B cell (primary cell): ENCODE measurements around the gene PIK3CB. TPM values are rescaled to one million over a fixed set of nuclear protein-coding genes. Genes with fewer than 3 reads are reported as not detected.

ENCODE experiments used
- ATAC-seq: fragments of 200-7000 bp; cut with Tn5 transposase; one replicate; pipeline ENCODE4 v1.10.0; 2021; ENCODE audit warnings: low read depth, mild to moderate bottlenecking, moderate number of reproducible peaks, moderate library complexity
- CTCF ChIA-PET: fragments of 350-600 bp; sonication (Branson Sonifier 250); formaldehyde crosslinking; loops from one replicate; lab custom pipeline; 2021; ENCODE audit warnings: antibody characterized with exemption, inconsistent platforms; lab: Charles Lee
- POLR2A ChIA-PET: fragments of 350-600 bp; sonication (Branson Sonifier 250); formaldehyde crosslinking; loops from one replicate; lab custom pipeline; 2021; ENCODE audit warnings: antibody characterized with exemption; lab: Charles Lee
- DNase-seq: peaks from one replicate; pipeline ENCODE4 v3.0.0; 2013
- H2AFZ ChIP-seq: 2 replicates; pipeline ENCODE4 v1.6.1; 2012; ENCODE audit warnings: mild to moderate bottlenecking, low read depth, low read length; ENCODE audit not compliant: insufficient read depth, poor library complexity, severe bottlenecking
- H3K27ac ChIP-seq, 2 donors: 1 replicate in 1 of 2; 2 replicates in 1 of 2; pipeline ENCODE4 v1.5.1; 2012 to 2013; ENCODE audit warnings: low read length in 2 of 2, mild to moderate bottlenecking in 2 of 2, moderate library complexity in 1 of 2
- H3K27me3 ChIP-seq, 4 experiments: fragments of 200-600 bp in 1 of 4; sonication (generic) in 1 of 4; replicated peaks in 1 of 4; 1 replicate in 2 of 4; 2 replicates in 2 of 4; pipeline versions ENCODE4 v1.6.1 to v1.7.0; 2013 to 2016; ENCODE audit warnings: low read length in 3 of 4, mild to moderate bottlenecking in 2 of 4, mixed read lengths in 1 of 4, moderate library complexity in 1 of 4; ENCODE audit not compliant: insufficient read depth in 4 of 4, control insufficient read depth in 3 of 4; ENCODE audit errors: control extremely low read depth in 1 of 4
- H3K36me3 ChIP-seq, 2 experiments: replicated peaks in 1 of 2; 1 replicate in 1 of 2; 2 replicates in 1 of 2; pipeline versions ENCODE4 v1.6.1 to v1.7.1; 2013; ENCODE audit warnings: low read length in 1 of 2; ENCODE audit not compliant: insufficient read depth in 2 of 2, control insufficient read depth in 1 of 2; ENCODE audit errors: control extremely low read depth in 1 of 2, extremely low read depth in 1 of 2
- H3K4me1 ChIP-seq, 2 donors: fragments of 200-600 bp in 1 of 2; sonication (generic) in 1 of 2; 1 replicate in 1 of 2; 2 replicates in 1 of 2; pipeline versions ENCODE4 v1.5.1 to v1.6.1; 2013 to 2017; ENCODE audit warnings: low read length in 2 of 2; ENCODE audit not compliant: control insufficient read depth in 2 of 2, insufficient read depth in 2 of 2
- H3K4me2 ChIP-seq: replicated peaks from 2 replicates; pipeline ENCODE3; 2012; ENCODE audit warnings: mild to moderate bottlenecking, low read depth, low read length; ENCODE audit not compliant: poor library complexity, severe bottlenecking
- H3K4me3 ChIP-seq, 5 experiments: fragments of 200-600 bp in 1 of 5; sonication (generic) in 1 of 5; 1 replicate in 3 of 5; 2 replicates in 2 of 5; pipeline versions ENCODE4 v1.5.1 to v1.7.0; 2011 to 2016; ENCODE audit warnings: low read length in 4 of 5, mild to moderate bottlenecking in 4 of 5, low read depth in 2 of 5, control low read depth in 1 of 5, moderate library complexity in 1 of 5; ENCODE audit not compliant: insufficient read depth in 1 of 5; ENCODE audit errors: control extremely low read depth in 1 of 5, extremely low read depth in 1 of 5
- H3K79me2 ChIP-seq: fragments of 200-600 bp; sonication (generic); one replicate; pipeline ENCODE4 v1.6.0; 2016; ENCODE audit warnings: low read length; ENCODE audit not compliant: control insufficient read depth, insufficient read depth
- H3K9ac ChIP-seq: fragments of 200-600 bp; sonication (generic); 2 replicates; pipeline ENCODE4 v1.6.1; 2017; ENCODE audit warnings: mild to moderate bottlenecking, low read length, moderate library complexity
- H3K9me3 ChIP-seq, 3 donors: one replicate each; pipeline versions ENCODE4 v1.6.1 to v1.7.1; 2013; ENCODE audit warnings: low read length in 2 of 3; ENCODE audit not compliant: control insufficient read depth in 2 of 3, insufficient read depth in 1 of 3; ENCODE audit errors: control extremely low read depth in 1 of 3
- H4K20me1 ChIP-seq: 2 replicates; pipeline ENCODE4 v1.6.0; 2012; ENCODE audit warnings: mild to moderate bottlenecking, low read length; ENCODE audit not compliant: insufficient read depth, control insufficient read depth, poor library complexity, severe bottlenecking
- H3K27ac Mint-ChIP-seq: one replicate; pipeline ENCODE4 v1.8.0; 2021; ENCODE audit warnings: mixed read lengths
- H3K27me3 Mint-ChIP-seq: one replicate; pipeline ENCODE4 v1.8.0; 2021; ENCODE audit warnings: mixed read lengths
- H3K4me1 Mint-ChIP-seq: one replicate; pipeline ENCODE4 v1.8.0; 2021; ENCODE audit warnings: mixed read lengths
- H3K4me3 Mint-ChIP-seq: one replicate; pipeline ENCODE4 v1.8.0; 2021; ENCODE audit warnings: mixed read lengths
- H3K9me3 Mint-ChIP-seq: one replicate; pipeline ENCODE4 v1.8.0; 2022; ENCODE audit warnings: mixed read lengths; ENCODE audit not compliant: insufficient read depth
- EZH2 ChIP-seq: IDR thresholded peaks from 2 replicates; pipeline ENCODE4 v1.6.1; 2012; ENCODE audit warnings: borderline replicate concordance, low read depth, mild to moderate bottlenecking, moderate library complexity, low read length; ENCODE audit not compliant: insufficient read depth, poor library complexity, severe bottlenecking
- WGBS: methylation state at CpG from one replicate; pipeline ENCODE4 v1.1.5; 2013; ENCODE audit warnings: missing lambda C conversion rate; ENCODE audit not compliant: insufficient coverage; 5-methylcytosine and 5-hydroxymethylcytosine counted together
- intact Hi-C: fragments of 100-400 bp; cut with micrococcal nuclease; formaldehyde crosslinking; loops from one replicate; pipeline ENCODE4 v1.10.0; 2022
- polyA plus RNA-seq: library from polyadenylated mRNA; depleted of rRNA; stranded (reverse); fragments of >200 nt; gene quantifications from 2 replicates; pipeline ENCODE4 v1.2.3, GENCODE V29; 2012
- total RNA-seq, 2 donors: library from RNA; stranded (reverse); fragments of 120-200 nt in 1 of 2; gene quantifications; 1 replicate in 1 of 2; 2 replicates in 1 of 2; pipeline versions ENCODE4 v1.2.3 to v1.2.4, GENCODE V29; 2013 to 2022
- TF ChIP-seq, protein P1 (sequence below): fragments of 200-600 bp; IDR thresholded peaks from one replicate; pipeline ENCODE4 v1.8.0; 2022; ENCODE audit warnings: antibody characterized with exemption, mild to moderate bottlenecking

Gene PIK3CB
- total and polyA plus RNA-seq, 2 donors (not counting 1 experiment from before 2014, with no cell fraction given), result 3.6 to 29.4 TPM

- Histone ChIP-seq H2AFZ (no peak overlapping the region), H4K20me1 (no peaks in the 10 kb centered on the region), H3K27me3 (no peaks in the 10 kb centered on the region), H3K36me3 (peaks cover 0 to 1% of the 10 kb centered on the region in 2 experiments), H3K79me2 (no peaks in the 10 kb centered on the region), H3K9me3 (no peaks in the 10 kb centered on the region), H3K9ac (no peak overlapping the region), H3K4me2 (no peak overlapping the region), H3K4me3 (no peak overlapping the region), H3K27ac (no peak overlapping the region), H3K4me1 (peaks cover 13 to 16% of the 10 kb centered on the region in 2 donors)
- Mint-ChIP-seq H3K9me3 (no peaks in the 10 kb centered on the region), H3K27me3 (no peaks in the 10 kb centered on the region), H3K4me3 (no peak overlapping the region), H3K4me1 (peaks cover 15% of the 10 kb centered on the region), H3K27ac (no peak overlapping the region)
- ChIA-PET CTCF (interaction anchor here (0.9 to 2.1 kb wide), 2 partner anchors 224 to 231 kb away, joined by 3 to 12 read pairs; no protein-coding TSS in a partner anchor), POLR2A (no interaction called here)
- TF ChIP-seq EZH2, result no peak
- TF ChIP-seq, protein P1, sequence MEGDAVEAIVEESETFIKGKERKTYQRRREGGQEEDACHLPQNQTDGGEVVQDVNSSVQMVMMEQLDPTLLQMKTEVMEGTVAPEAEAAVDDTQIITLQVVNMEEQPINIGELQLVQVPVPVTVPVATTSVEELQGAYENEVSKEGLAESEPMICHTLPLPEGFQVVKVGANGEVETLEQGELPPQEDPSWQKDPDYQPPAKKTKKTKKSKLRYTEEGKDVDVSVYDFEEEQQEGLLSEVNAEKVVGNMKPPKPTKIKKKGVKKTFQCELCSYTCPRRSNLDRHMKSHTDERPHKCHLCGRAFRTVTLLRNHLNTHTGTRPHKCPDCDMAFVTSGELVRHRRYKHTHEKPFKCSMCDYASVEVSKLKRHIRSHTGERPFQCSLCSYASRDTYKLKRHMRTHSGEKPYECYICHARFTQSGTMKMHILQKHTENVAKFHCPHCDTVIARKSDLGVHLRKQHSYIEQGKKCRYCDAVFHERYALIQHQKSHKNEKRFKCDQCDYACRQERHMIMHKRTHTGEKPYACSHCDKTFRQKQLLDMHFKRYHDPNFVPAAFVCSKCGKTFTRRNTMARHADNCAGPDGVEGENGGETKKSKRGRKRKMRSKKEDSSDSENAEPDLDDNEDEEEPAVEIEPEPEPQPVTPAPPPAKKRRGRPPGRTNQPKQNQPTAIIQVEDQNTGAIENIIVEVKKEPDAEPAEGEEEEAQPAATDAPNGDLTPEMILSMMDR, result no peak
- no peak for ATAC-seq
- WGBS, result 75% methylated on average over 2 of the region's 3 CpGs
- intact Hi-C loops, result no loop called here
- DNase-seq, result no peak
These were observed 142.6 kb downstream of the PIK3CB start for GRCh38 chr3:138692152-138692551.

- ChIA-PET CTCF (interaction anchor here (2.1 kb wide), 1 partner anchor 225 kb away, joined by 12 read pairs; no protein-coding TSS in a partner anchor), POLR2A (no interaction called here)
- ATAC-seq (no peak), DNase-seq (no peak)
- Mint-ChIP-seq H3K27ac (no peak overlapping the region), H3K27me3 (no peaks in the 10 kb centered on the region), H3K4me1 (peaks cover 22% of the 10 kb centered on the region), H3K4me3 (no peak overlapping the region), H3K9me3 (no peaks in the 10 kb centered on the region)
- H3K27me3 ChIP-seq, result no peaks in the 10 kb centered on the region
- no peak overlapping the region for H3K4me2 ChIP-seq
- H3K27ac ChIP-seq, result no peak overlapping the region
- H3K4me1 ChIP-seq, result peaks cover 19 to 23% of the 10 kb centered on the region in 2 donors
- H3K9me3 ChIP-seq, result no peaks in the 10 kb centered on the region
- H2AFZ ChIP-seq, result no peak overlapping the region
- WGBS, result no CpG with 5 or more reads among the region's 1 CpG
- H3K36me3 ChIP-seq, result peaks cover 0 to 4% of the 10 kb centered on the region in 2 experiments
- H4K20me1 ChIP-seq, result no peaks in the 10 kb centered on the region
- no peak overlapping the region for H3K9ac ChIP-seq
- H3K79me2 ChIP-seq, result no peaks in the 10 kb centered on the region
- TF ChIP-seq, protein P1, result no peak
- TF ChIP-seq EZH2, result no peak
- H3K4me3 ChIP-seq, result no peak overlapping the region
- intact Hi-C loops, result no loop called here
These were observed 143.4 kb downstream of the PIK3CB start for GRCh38 chr3:138691351-138691750.
